Natural killer cell treated with Interleukin-12 subunit alpha and Interleukin-12 subunit beta and Interleukin-15 and Interleukin-18, amount 100 ng/mL, for 72 hours (primary cell): ENCODE results near the gene AATK. TPM values are rescaled to one million over a fixed set of nuclear protein-coding genes. Genes with fewer than 3 reads are reported as not detected.
A peak's percentile ranks its signal among the peaks of the same experiment; 100 is the strongest.

Experiments used
- ATAC-seq, 2 donors: fragments of 150-1000 bp; cut with Tn5 transposase in 1 of 2; sonication (Bioruptor Pico), chemical (Tn5 transposase) in 1 of 2; 2 replicates each; pipeline ENCODE4 v1.10.0; 2021
- DNase-seq: peaks from one replicate; pipeline ENCODE4 v3.0.0; 2022; ENCODE audit warnings: low spot score
- H3K27ac Mint-ChIP-seq, 2 donors: 1 replicate in 1 of 2; 2 replicates in 1 of 2; pipeline ENCODE4 v1.8.0; 2022; ENCODE audit warnings: mixed read lengths in 2 of 2, mild to moderate bottlenecking in 1 of 2, moderate library complexity in 1 of 2
- H3K27me3 Mint-ChIP-seq, 2 donors: 1 replicate in 1 of 2; 2 replicates in 1 of 2; pipeline ENCODE4 v1.8.0; 2022; ENCODE audit warnings: mixed read lengths in 2 of 2
- H3K36me3 Mint-ChIP-seq: one replicate; pipeline ENCODE4 v1.8.0; 2022; ENCODE audit warnings: mixed read lengths
- H3K4me1 Mint-ChIP-seq, 2 donors: 1 replicate in 1 of 2; 2 replicates in 1 of 2; pipeline ENCODE4 v1.8.0; 2022; ENCODE audit warnings: low read depth in 2 of 2, mixed read lengths in 2 of 2, mild to moderate bottlenecking in 1 of 2
- H3K4me3 Mint-ChIP-seq: one replicate; pipeline ENCODE4 v1.8.0; 2022; ENCODE audit warnings: mixed read lengths
- H3K9me3 Mint-ChIP-seq: 2 replicates; pipeline ENCODE4 v1.8.0; 2022; ENCODE audit warnings: mixed read lengths
- total RNA-seq, 2 donors: library from RNA; stranded (reverse); gene quantifications; one replicate each; pipeline ENCODE4 v1.2.3, GENCODE V29; 2022

AATK gene
- total RNA-seq, 2 donors from 2014 or later = 1.8 to 7.6 TPM

- ATAC-seq (no peak), DNase-seq (no peak)
- no peaks in the 10 kb centered on the region for H3K36me3 Mint-ChIP-seq
- H3K27me3 Mint-ChIP-seq = no peaks in the 10 kb centered on the region
- H3K4me1 Mint-ChIP-seq = no peaks in the 10 kb centered on the region
- H3K27ac Mint-ChIP-seq = no peak overlapping the region
- no peaks in the 10 kb centered on the region for H3K9me3 Mint-ChIP-seq
- H3K4me3 Mint-ChIP-seq = no peak overlapping the region
Measured at GRCh38 chr17:81114351-81115093, 51.5 kb downstream of the AATK start.

DNA sequence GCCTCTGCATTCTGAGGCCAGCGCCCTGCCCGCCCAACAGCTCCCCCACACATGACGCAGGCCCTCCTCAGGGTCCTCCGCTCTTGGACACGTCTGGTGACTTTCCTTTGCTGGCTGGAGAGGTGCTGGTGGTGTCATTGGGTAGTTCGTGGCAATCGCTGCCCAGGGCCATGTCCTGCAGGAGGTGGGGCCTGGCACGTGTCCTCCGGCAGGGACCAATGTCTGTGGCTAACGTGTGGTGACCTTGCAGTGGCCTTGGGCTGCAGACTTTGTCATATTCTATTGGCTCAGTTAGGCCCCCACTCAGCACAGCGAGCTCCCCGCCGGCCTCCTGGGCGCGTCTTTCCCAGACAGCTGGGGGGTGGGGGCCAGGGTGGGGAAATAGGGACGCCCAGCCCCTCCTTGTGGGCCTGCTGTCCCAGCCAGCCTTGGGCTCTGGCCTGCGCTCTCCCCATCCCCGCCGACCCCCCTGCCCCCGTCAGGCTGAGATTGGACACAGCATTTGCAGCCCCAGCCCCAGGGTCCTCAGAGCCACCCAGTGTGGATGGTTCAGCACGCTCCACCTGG is 52.8 kb downstream of the AATK start:
- Mint-ChIP-seq H3K27ac (no peak overlapping the region), H3K4me3 (no peak overlapping the region), H3K36me3 (no peaks in the 10 kb centered on the region), H3K9me3 (no peaks in the 10 kb centered on the region), H3K4me1 (no peaks in the 10 kb centered on the region), H3K27me3 (no peaks in the 10 kb centered on the region)
- DNase-seq (no peak), ATAC-seq (no peak)

DNA sequence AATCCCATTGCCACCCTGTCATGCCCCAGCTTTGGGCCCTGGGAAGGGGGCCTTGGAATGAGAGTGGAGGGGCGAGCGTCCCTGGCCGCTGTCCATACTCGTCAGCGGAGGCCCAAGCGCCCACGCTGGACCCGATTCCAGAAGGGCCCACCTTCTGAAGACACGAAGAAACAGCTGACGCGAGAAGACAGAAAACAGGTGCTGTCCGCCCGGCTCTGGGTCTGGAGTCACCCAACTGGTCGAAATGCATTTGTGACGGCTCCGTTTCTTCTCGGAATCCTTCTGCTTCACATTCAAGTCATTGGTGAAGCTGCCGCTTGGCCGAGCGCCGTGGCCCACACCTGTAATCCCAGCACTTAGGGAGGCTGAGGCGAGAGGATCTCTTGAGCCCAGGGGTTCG is 53.6 kb downstream of the AATK start:
- Mint-ChIP-seq H3K9me3 (no peaks in the 10 kb centered on the region), H3K27ac (no peak overlapping the region), H3K4me3 (no peak overlapping the region), H3K27me3 (no peaks in the 10 kb centered on the region), H3K4me1 (no peaks in the 10 kb centered on the region), H3K36me3 (no peaks in the 10 kb centered on the region)
- no peak for ATAC-seq
- DNase-seq = no peak

GRCh38 chr17:81111066-81111465 is 55.0 kb downstream of the AATK start:
- Mint-ChIP-seq H3K4me3 (no peak overlapping the region), H3K4me1 (no peaks in the 10 kb centered on the region), H3K27ac (peak overlapping the region in 1 of 2 donors; percentile 31), H3K27me3 (no peaks in the 10 kb centered on the region), H3K9me3 (no peaks in the 10 kb centered on the region), H3K36me3 (no peaks in the 10 kb centered on the region)
- no peak for DNase-seq
- ATAC-seq = no peak

DNA sequence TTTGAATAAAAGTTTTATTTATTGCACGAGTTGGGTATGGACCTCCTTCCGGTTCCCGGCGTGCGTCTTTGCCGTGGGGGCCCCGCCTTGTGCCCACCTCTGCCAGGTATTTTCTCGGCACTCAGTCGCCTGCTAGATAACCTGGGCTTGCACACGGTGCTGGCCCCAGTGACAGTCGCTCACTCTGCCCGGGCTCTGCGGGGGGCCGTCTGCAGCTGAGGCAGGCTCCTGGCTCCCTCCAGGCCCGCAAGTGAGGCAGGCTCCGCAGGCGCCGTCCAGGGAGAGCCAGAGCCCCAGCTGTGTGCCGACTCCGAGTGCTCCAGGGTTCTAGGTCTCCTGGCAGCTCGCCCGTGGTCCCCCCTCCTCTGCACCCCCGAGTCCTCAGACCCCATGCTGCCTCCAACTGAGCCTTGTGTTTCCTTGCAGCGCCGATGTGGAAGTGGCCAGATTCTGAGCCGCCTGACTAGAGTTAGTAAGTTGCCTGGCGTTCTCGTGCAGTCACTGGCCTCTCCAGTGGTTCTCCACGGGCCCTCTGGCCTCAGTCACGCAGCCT is 55.5 kb downstream of the AATK start:
- Mint-ChIP-seq H3K27me3 (no peaks in the 10 kb centered on the region), H3K9me3 (no peaks in the 10 kb centered on the region), H3K4me3 (no peak overlapping the region), H3K4me1 (no peaks in the 10 kb centered on the region), H3K27ac (no peak overlapping the region), H3K36me3 (no peaks in the 10 kb centered on the region)
- DNase-seq (no peak), ATAC-seq (no peak)

GRCh38 chr17:81109957-81110356 is 56.1 kb downstream of the AATK start:
- Mint-ChIP-seq H3K9me3 (no peaks in the 10 kb centered on the region), H3K4me1 (no peaks in the 10 kb centered on the region), H3K27ac (no peak overlapping the region), H3K27me3 (no peaks in the 10 kb centered on the region), H3K36me3 (no peaks in the 10 kb centered on the region), H3K4me3 (no peak overlapping the region)
- DNase-seq (no peak), ATAC-seq (no peak)

GRCh38 chr17:81108220-81108619 is 57.8 kb downstream of the AATK start:
- H3K27me3 Mint-ChIP-seq = no peaks in the 10 kb centered on the region
- H3K27ac Mint-ChIP-seq = no peak overlapping the region
- H3K4me1 Mint-ChIP-seq = no peaks in the 10 kb centered on the region
- H3K9me3 Mint-ChIP-seq = no peaks in the 10 kb centered on the region
- ATAC-seq (no peak), DNase-seq (no peak)
- no peak overlapping the region for H3K4me3 Mint-ChIP-seq
- H3K36me3 Mint-ChIP-seq = no peaks in the 10 kb centered on the region

- ATAC-seq (no peak), DNase-seq (no peak)
- H3K36me3 Mint-ChIP-seq = no peaks in the 10 kb centered on the region
- no peak overlapping the region for H3K27ac Mint-ChIP-seq
- H3K9me3 Mint-ChIP-seq = no peaks in the 10 kb centered on the region
- no peaks in the 10 kb centered on the region for H3K27me3 Mint-ChIP-seq
- no peaks in the 10 kb centered on the region for H3K4me1 Mint-ChIP-seq
- H3K4me3 Mint-ChIP-seq = no peak overlapping the region
Measured at GRCh38 chr17:81106716-81107115, 59.3 kb downstream of the AATK start.

DNA sequence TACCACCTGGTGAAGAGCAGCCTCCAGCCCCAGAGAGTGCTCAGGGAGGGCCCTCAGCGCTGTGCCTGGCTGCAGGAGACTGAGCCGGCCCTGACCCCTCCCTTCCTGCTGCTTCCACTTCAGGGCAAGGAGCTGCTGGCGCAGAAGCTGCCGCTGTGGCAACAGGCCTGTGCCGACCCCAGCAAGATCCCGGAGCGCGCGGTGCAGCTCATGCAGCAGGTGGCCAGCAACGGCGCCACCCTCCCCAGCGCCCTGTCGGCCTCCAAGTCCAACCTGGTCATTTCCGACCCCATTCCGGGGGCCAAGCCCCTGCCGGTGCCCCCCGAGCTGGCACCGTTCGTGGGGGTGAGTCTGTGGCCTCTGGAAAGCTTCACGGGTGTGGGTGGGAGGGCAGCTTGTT is 62.6 kb downstream of the AATK start:
- ATAC-seq = no peak
- no peak overlapping the region for H3K27ac Mint-ChIP-seq
- H3K4me1 Mint-ChIP-seq = peaks cover 0 to 3% of the 10 kb centered on the region in 2 donors
- no peak overlapping the region for H3K4me3 Mint-ChIP-seq
- H3K9me3 Mint-ChIP-seq = no peaks in the 10 kb centered on the region
- no peak for DNase-seq
- H3K27me3 Mint-ChIP-seq = no peaks in the 10 kb centered on the region
- no peaks in the 10 kb centered on the region for H3K36me3 Mint-ChIP-seq

DNA sequence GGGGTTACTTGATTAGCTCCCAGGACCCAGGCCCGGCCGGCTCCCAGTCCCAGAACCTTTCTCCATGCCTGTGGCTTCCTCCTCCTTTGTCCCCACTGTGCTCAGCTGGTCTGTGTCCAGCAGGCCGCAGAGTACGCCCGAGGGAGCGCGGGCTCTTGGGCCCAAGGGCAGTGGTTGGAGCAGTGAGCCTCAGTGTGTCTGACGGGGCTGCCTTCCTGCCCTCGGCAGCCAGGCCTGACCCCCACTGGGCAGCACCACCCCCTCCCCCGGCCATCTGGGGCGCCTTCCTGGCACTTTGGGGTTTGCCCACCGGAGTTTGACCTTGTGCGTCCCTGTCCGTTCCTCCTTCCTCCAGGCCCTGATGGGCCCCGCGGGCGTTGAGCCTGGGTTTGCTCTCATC is 63.2 kb downstream of the AATK start:
- Mint-ChIP-seq H3K9me3 (no peaks in the 10 kb centered on the region), H3K27me3 (no peaks in the 10 kb centered on the region), H3K4me3 (no peak overlapping the region), H3K36me3 (no peaks in the 10 kb centered on the region), H3K4me1 (peaks cover 0 to 3% of the 10 kb centered on the region in 2 donors), H3K27ac (no peak overlapping the region)
- ATAC-seq (no peak), DNase-seq (no peak)

- H3K4me3 Mint-ChIP-seq = no peak overlapping the region
Measured at GRCh38 chr17:81102352-81102751, 63.7 kb downstream of the AATK start.

DNA sequence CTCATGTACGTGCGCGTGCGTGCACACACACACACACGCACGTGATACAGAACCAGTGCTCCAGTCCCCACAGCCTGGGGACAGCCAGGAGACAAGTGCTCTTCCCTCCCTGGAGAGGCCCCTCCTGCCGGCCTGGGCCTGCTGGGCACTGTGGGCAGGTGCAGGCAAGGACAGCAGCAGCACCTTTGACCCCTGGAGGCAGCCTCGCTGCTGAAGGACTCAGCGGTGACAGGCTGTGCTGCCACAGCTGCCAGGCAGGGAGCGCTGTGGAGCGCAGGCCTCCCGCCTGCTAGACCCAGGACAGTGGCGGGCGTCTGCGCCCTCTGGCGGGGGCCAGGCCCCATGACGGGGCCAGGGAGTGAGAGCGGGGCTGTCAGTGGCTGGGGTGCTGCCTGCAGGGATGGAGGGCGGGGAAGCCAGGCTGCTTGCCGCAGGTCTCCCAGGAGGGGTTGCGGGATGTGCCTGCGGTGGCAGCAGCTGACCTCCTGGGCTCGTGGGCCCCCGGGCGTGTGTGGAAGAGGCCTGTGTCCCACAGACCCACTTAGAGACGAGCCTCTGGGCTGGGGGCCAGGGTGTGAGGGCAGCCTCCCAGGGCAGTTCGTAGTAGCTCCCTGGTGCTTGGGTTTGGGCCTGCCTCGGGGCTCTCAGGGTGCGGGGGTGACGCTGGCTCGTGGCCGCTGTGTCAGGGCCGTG is 64.3 kb downstream of the AATK start:
- DNase-seq (peak; percentile 86), ATAC-seq (peak; percentile 95 to 96)
- no peak overlapping the region for H3K27ac Mint-ChIP-seq
- no peaks in the 10 kb centered on the region for H3K36me3 Mint-ChIP-seq
- peaks cover under 1 to 3% of the 10 kb centered on the region in 2 donors for H3K4me1 Mint-ChIP-seq
- no peaks in the 10 kb centered on the region for H3K9me3 Mint-ChIP-seq
- H3K27me3 Mint-ChIP-seq = no peaks in the 10 kb centered on the region
- H3K4me3 Mint-ChIP-seq = no peak overlapping the region

More at GRCh38 chr17:81102352-81102751, 63.7 kb downstream of the AATK start:
- DNase-seq (no peak), ATAC-seq (no peak)
- H3K27me3 Mint-ChIP-seq = no peaks in the 10 kb centered on the region
- H3K9me3 Mint-ChIP-seq = no peaks in the 10 kb centered on the region
- H3K36me3 Mint-ChIP-seq = no peaks in the 10 kb centered on the region
- no peak overlapping the region for H3K27ac Mint-ChIP-seq
- peaks cover 0 to 3% of the 10 kb centered on the region in 2 donors for H3K4me1 Mint-ChIP-seq

DNA sequence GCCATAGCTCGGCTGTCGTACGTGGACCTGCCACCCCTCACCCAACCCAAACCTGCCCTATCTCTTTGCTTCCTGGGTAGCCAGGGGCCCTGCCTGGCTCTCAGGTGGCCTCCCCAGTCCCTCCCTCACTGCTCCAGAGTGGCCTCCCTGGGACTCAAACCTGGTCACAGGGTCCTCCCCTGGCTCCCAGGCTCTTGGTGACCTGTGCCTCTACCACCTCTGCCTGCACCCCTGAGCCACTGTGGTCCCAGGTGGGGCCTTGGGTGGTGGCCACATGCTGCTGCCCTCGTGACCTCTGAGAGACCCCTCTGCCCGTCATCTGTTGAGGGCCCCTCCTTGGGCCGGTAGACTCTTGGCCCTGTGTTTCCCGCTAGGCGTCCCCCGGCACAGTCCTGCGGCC is 65.4 kb downstream of the AATK start:
- H3K27me3 Mint-ChIP-seq = no peaks in the 10 kb centered on the region
- no peak overlapping the region for H3K4me3 Mint-ChIP-seq
- H3K36me3 Mint-ChIP-seq = no peaks in the 10 kb centered on the region
- peaks cover 3% of the 10 kb centered on the region in 2 donors for H3K4me1 Mint-ChIP-seq
- H3K9me3 Mint-ChIP-seq = no peaks in the 10 kb centered on the region
- no peak for ATAC-seq
- no peak overlapping the region for H3K27ac Mint-ChIP-seq
- DNase-seq = no peak

- no peak for ATAC-seq
- Mint-ChIP-seq H3K27ac (no peak overlapping the region), H3K9me3 (no peaks in the 10 kb centered on the region), H3K27me3 (no peaks in the 10 kb centered on the region), H3K4me1 (peaks cover 3% of the 10 kb centered on the region in 2 donors), H3K36me3 (no peaks in the 10 kb centered on the region), H3K4me3 (no peak overlapping the region)
- no peak for DNase-seq
Measured at GRCh38 chr17:81099888-81100287, 66.1 kb downstream of the AATK start.
